A549 (cell line): Measurements from ENCODE around the gene FAM163B. TPM values are rescaled to one million over a fixed set of nuclear protein-coding genes. Genes with fewer than 3 reads are reported as not detected.

ENCODE experiments used
- ATAC-seq, 2 experiments: fragments of 200-7000 bp in 1 of 2; fragments of >200 bp in 1 of 2; cut with Nextera tagmentation in 1 of 2; cut with Tn5 transposase in 1 of 2; 3 replicates each; pipeline versions ENCODE4 v1.8.0 to v1.9.1; 2018 to 2020; ENCODE audit warnings: mild to moderate bottlenecking in 1 of 2, moderate library complexity in 1 of 2
- CTCF ChIA-PET: fragments of 300-600 bp; sonication (Branson Sonifier 250); formaldehyde crosslinking; extraction: SDS; loops from one replicate; lab custom pipeline; 2021; ENCODE audit warnings: antibody characterized with exemption, inconsistent platforms; lab: Yijun Ruan, JAX
- POLR2A ChIA-PET: fragments of 350-600 bp; formaldehyde crosslinking; extraction: SDS; loops from one replicate; lab custom pipeline; 2021; ENCODE audit warnings: antibody characterized with exemption, inconsistent platforms; lab: Yijun Ruan, JAX
- DNase-seq, 2 experiments: peaks; one replicate each; pipeline versions ENCODE4 v3.0.0 to v3.0.0-alpha.2; 2011 to 2016; ENCODE audit warnings: low read depth in 1 of 2, low spot score in 1 of 2
- FAIRE-seq: peaks from 2 replicates; lab custom pipeline; 2011; peaks lifted over from hg19 to GRCh38; lab: Jason Lieb, UNC
- H3K27ac ChIP-seq, 2 experiments: fragments of >200 bp; sonication (Bioruptor Twin); formaldehyde crosslinking; 3 replicates each; pipeline ENCODE4 v1.5.1; 2016 to 2017
- H3K4me1 ChIP-seq: fragments of >200 bp; sonication (Bioruptor Twin); formaldehyde crosslinking; 3 replicates; pipeline ENCODE4 v1.6.1; 2016
- H3K4me2 ChIP-seq: fragments of >200 bp; sonication (Bioruptor Twin); formaldehyde crosslinking; 3 replicates; pipeline ENCODE4 v1.6.1; 2016
- H3K4me3 ChIP-seq: fragments of >200 bp; sonication (Bioruptor Twin); formaldehyde crosslinking; 3 replicates; pipeline ENCODE4 v1.5.1; 2016
- H3K9me3 ChIP-seq: fragments of >200 bp; sonication (Bioruptor Twin); formaldehyde crosslinking; 3 replicates; pipeline ENCODE4 v1.6.1; 2016
- BHLHE40 ChIP-seq: IDR thresholded peaks from 2 replicates; pipeline ENCODE4 v1.6.1; 2012; ENCODE audit warnings: low read depth, low read length, inconsistent platforms
- CEBPB ChIP-seq, 2 experiments: fragments of >200 bp in 1 of 2; sonication (Bioruptor Twin) in 1 of 2; formaldehyde crosslinking in 1 of 2; IDR thresholded peaks; 2 replicates each; pipeline ENCODE4 v1.6.1; 2012 to 2016
- CHD4 ChIP-seq: fragments of 200-600 bp; sonication (generic); IDR thresholded peaks from 2 replicates; pipeline ENCODE4 v1.6.1; 2016; ENCODE audit warnings: antibody characterized with exemption, mild to moderate bottlenecking, borderline replicate concordance
- EHF ChIP-seq: fragments of 250-450 bp; sonication (Bioruptor Pico); IDR thresholded peaks from 2 replicates; pipeline ENCODE4 v1.5.0; 2020; ENCODE audit warnings: mild to moderate bottlenecking
- EHMT2 ChIP-seq: fragments of 200-600 bp; sonication (generic); IDR thresholded peaks from 2 replicates; pipeline ENCODE4 v1.6.1; 2016; ENCODE audit warnings: antibody characterized with exemption, low read depth, mild to moderate bottlenecking, moderate library complexity
- FOSB ChIP-seq: fragments of 250-450 bp; sonication (Bioruptor Pico); IDR thresholded peaks from 2 replicates; pipeline ENCODE4 v1.5.0; 2020; ENCODE audit warnings: mild to moderate bottlenecking, moderate library complexity
- GATA3 ChIP-seq: IDR thresholded peaks from 2 replicates; pipeline ENCODE4 v1.6.1; 2012; ENCODE audit warnings: borderline replicate concordance
- KDM1A ChIP-seq: fragments of 200-600 bp; sonication (generic); IDR thresholded peaks from 2 replicates; pipeline ENCODE4 v1.6.1; 2016; ENCODE audit warnings: low read depth, mild to moderate bottlenecking
- KDM5A ChIP-seq: fragments of 200-600 bp; sonication (generic); IDR thresholded peaks from 2 replicates; pipeline ENCODE4 v1.6.1; 2016; ENCODE audit warnings: antibody characterized with exemption, mild to moderate bottlenecking
- NR3C1 ChIP-seq: fragments of >200 bp; sonication (Bioruptor Twin); formaldehyde crosslinking; IDR thresholded peaks from 3 replicates; pipeline ENCODE4 v1.6.1; 2017
- POLR2A ChIP-seq: IDR thresholded peaks from 2 replicates; pipeline ENCODE4 v1.6.1; 2012; ENCODE audit warnings: mild to moderate bottlenecking, low read length
- RCOR1 ChIP-seq: fragments of 150-350 bp; IDR thresholded peaks from 2 replicates; pipeline ENCODE4 v1.6.1; 2014; ENCODE audit warnings: antibody characterized with exemption, low read length, low read depth
- SMC3 ChIP-seq: fragments of >200 bp; sonication (Bioruptor Twin); formaldehyde crosslinking; IDR thresholded peaks from 3 replicates; pipeline ENCODE4 v1.6.1; 2018; ENCODE audit warnings: inconsistent platforms
- TFCP2L1 ChIP-seq: fragments of 250-450 bp; sonication (Bioruptor Pico); IDR thresholded peaks from 2 replicates; pipeline ENCODE4 v1.5.0; 2021; ENCODE audit warnings: mild to moderate bottlenecking
- ZC3H11A ChIP-seq: fragments of 450-650 bp; IDR thresholded peaks from 2 replicates; pipeline ENCODE4 v1.6.1; 2014; ENCODE audit warnings: antibody characterized with exemption, mild to moderate bottlenecking
- WGBS: methylation state at CpG from one replicate; pipeline ENCODE4 v1.1.6; 2017; ENCODE audit errors: missing lambda C conversion rate; 5-methylcytosine and 5-hydroxymethylcytosine counted together
- polyA plus RNA-seq, 4 experiments: library from polyadenylated mRNA; depleted of rRNA in 3 of 4; stranded (reverse); fragments of >200 nt; fragmentation: RNase III in 1 of 4; extraction: RNeasy Plus Mini Kit Qiagen cat#74134 plus additional on column Dnase treatment in 1 of 4; gene quantifications; 2 replicates in 3 of 4; 3 replicates in 1 of 4; pipeline ENCODE4 v1.2.3, GENCODE V29; 2011 to 2017
- TF ChIP-seq, protein P1 (sequence below): fragments of 150-350 bp; IDR thresholded peaks from 2 replicates; pipeline ENCODE4 v1.6.1; 2014; ENCODE audit warnings: low read depth, mild to moderate bottlenecking, low read length
- TF ChIP-seq, protein P2 (sequence below): fragments of 250-450 bp; sonication (Bioruptor Pico); IDR thresholded peaks from 2 replicates; pipeline ENCODE4 v1.5.0; 2021; ENCODE audit warnings: mild to moderate bottlenecking, moderate library complexity, borderline replicate concordance
- TF ChIP-seq, protein P3 (sequence below): IDR thresholded peaks from 2 replicates; pipeline ENCODE4 v1.6.1; 2012
- TF ChIP-seq, protein P4 (sequence below): IDR thresholded peaks from 2 replicates; pipeline ENCODE4 v1.6.1; 2012; ENCODE audit warnings: low read depth, borderline replicate concordance
- TF ChIP-seq, protein P5 (sequence below): fragments of >200 bp; sonication (Bioruptor Twin); formaldehyde crosslinking; IDR thresholded peaks from 3 replicates; pipeline ENCODE4 v1.6.1; 2016

The FAM163B gene
- polyA plus RNA-seq, 2 of the 4 experiments (the other 2 are of a cell fraction), result not detected

DNA sequence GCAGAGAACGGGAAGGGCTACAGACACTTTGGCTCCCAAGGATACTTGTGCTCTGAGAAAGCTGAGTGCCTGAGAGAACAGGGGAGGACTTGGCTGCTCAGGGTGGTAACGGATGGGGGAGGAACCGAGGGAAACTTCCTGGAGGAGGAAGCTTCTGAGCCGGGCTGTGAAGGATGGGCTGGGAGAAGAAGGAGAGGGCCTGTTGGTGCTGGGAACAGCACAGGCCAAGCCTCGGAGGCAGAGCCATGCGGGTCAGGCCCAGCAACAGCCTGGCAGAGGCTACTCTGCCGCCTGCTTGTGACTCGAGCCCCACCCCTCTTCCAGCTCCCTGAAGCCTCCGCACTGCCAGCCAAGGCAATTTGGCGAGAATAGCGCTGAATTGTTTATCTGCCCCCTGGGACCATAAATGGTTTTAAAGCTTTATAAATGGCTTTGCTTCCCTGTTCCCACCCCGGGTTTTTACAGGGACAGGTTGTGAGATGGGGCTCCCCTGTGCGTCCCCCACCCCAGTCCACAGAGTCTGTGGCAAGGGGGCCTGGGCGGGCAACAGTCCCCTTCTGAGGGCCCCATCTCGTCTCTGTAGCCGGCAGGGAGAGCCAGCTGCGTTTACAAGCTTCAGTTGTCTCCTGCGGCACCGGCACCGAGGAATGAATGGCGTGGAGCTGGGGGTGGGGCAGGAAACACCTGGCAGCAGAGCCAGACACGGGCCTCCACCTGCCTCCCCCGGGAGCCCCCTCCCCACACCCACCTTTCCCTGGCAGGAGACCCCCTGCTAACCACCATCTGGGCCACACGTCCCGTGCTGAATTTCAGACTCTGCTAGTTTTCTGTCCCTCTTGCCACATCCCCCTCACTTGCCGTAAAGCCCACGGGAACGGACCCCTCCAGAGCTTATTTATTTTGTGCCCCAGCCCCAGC is 24.4 kb downstream of the FAM163B start:
- Histone ChIP-seq H3K9me3 (0 out of 3 replicates have a peak, but pooled peaks cover 9% of the 10 kb centered on the region), H3K27ac (no peak overlapping the region), H3K4me1 (no peaks in the 10 kb centered on the region), H3K4me2 (no peak overlapping the region), H3K4me3 (no peak overlapping the region)
- ATAC-seq (no peak), FAIRE-seq (no peak), DNase-seq (no peak)
- no peak for TF ChIP-seq BHLHE40
- TF ChIP-seq, protein P1, sequence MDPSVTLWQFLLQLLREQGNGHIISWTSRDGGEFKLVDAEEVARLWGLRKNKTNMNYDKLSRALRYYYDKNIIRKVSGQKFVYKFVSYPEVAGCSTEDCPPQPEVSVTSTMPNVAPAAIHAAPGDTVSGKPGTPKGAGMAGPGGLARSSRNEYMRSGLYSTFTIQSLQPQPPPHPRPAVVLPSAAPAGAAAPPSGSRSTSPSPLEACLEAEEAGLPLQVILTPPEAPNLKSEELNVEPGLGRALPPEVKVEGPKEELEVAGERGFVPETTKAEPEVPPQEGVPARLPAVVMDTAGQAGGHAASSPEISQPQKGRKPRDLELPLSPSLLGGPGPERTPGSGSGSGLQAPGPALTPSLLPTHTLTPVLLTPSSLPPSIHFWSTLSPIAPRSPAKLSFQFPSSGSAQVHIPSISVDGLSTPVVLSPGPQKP, result no peak
- TF ChIP-seq EHF (CRISPR knock-in tag), result no peak
- TF ChIP-seq, protein P2, sequence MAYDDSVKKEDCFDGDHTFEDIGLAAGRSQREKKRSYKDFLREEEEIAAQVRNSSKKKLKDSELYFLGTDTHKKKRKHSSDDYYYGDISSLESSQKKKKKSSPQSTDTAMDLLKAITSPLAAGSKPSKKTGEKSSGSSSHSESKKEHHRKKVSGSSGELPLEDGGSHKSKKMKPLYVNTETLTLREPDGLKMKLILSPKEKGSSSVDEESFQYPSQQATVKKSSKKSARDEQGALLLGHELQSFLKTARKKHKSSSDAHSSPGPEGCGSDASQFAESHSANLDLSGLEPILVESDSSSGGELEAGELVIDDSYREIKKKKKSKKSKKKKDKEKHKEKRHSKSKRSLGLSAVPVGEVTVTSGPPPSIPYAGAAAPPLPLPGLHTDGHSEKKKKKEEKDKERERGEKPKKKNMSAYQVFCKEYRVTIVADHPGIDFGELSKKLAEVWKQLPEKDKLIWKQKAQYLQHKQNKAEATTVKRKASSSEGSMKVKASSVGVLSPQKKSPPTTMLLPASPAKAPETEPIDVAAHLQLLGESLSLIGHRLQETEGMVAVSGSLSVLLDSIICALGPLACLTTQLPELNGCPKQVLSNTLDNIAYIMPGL (CRISPR knock-in tag), result no peak
- no peak for TF ChIP-seq GATA3
- no peak for TF ChIP-seq EHMT2
- no peak for TF ChIP-seq TFCP2L1 (CRISPR knock-in tag)
- TF ChIP-seq ZC3H11A, result no peak
- TF ChIP-seq KDM5A, result no peak
- CTCF ChIA-PET, result interaction anchor here (1.5 kb wide), 1 partner anchor 88 kb away, joined by 3 read pairs; no protein-coding TSS in a partner anchor
- POLR2A ChIA-PET, result no interaction called here
- WGBS, result 42% methylated on average over 26 of the region's 28 CpGs

DNA sequence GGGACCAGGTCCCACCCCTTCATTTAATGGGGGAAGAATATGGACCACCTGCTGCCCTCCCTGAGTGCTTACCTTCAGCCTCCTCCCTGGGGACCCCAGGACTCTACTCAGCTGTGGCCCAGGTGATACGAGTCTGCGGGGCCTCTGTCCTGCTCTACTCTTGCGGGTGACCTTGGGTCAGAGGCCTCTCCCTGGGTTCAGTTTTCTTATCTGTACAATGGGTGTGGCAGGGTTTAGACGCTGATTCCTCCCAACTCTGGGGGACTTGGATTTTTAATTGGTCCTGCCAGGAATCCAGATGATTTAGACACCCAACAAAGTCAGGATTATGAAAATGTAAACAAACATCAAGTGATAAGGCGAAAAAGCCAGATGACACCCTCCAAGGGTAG is 25.0 kb downstream of the FAM163B start:
- 65% methylated on average over 5 of the region's 5 CpGs for WGBS
- FAIRE-seq (no peak), ATAC-seq (no peak), DNase-seq (no peak)
- H3K27ac ChIP-seq, result no peak overlapping the region
- H3K4me1 ChIP-seq, result no peaks in the 10 kb centered on the region
- H3K9me3 ChIP-seq, result 0 out of 3 replicates have a peak, but pooled peaks cover 9% of the 10 kb centered on the region
- ChIA-PET POLR2A (no interaction called here), CTCF (interaction anchor here (1.5 kb wide), 1 partner anchor 89 kb away, joined by 3 read pairs; no protein-coding TSS in a partner anchor)
- TF ChIP-seq, protein P3, sequence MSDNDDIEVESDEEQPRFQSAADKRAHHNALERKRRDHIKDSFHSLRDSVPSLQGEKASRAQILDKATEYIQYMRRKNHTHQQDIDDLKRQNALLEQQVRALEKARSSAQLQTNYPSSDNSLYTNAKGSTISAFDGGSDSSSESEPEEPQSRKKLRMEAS, result no peak
- TF ChIP-seq TFCP2L1 (CRISPR knock-in tag) (no peak), CHD4 (no peak), CEBPB (IDR thresholded peaks at IDR 0.05) (no peak), NR3C1 (no peak), FOSB (CRISPR knock-in tag) (no peak), SMC3 (no peak), RCOR1 (no peak), KDM1A (no peak), POLR2A (no peak)
- TF ChIP-seq, protein P4, sequence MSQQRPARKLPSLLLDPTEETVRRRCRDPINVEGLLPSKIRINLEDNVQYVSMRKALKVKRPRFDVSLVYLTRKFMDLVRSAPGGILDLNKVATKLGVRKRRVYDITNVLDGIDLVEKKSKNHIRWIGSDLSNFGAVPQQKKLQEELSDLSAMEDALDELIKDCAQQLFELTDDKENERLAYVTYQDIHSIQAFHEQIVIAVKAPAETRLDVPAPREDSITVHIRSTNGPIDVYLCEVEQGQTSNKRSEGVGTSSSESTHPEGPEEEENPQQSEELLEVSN, result no peak
- TF ChIP-seq, protein P5, sequence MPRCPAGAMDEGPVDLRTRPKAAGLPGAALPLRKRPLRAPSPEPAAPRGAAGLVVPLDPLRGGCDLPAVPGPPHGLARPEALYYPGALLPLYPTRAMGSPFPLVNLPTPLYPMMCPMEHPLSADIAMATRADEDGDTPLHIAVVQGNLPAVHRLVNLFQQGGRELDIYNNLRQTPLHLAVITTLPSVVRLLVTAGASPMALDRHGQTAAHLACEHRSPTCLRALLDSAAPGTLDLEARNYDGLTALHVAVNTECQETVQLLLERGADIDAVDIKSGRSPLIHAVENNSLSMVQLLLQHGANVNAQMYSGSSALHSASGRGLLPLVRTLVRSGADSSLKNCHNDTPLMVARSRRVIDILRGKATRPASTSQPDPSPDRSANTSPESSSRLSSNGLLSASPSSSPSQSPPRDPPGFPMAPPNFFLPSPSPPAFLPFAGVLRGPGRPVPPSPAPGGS, result no peak
- no peak overlapping the region for H3K4me2 ChIP-seq
- H3K4me3 ChIP-seq, result no peak overlapping the region
